ENCODE results near the gene DFFB.

GRCh38 chr1:3894626-3895278, 37.5 kb downstream of the DFFB start:
- no peak for TF ChIP-seq POLR2AphosphoS5 (IDR thresholded peaks at IDR 0.05; ENCODE audit: low read depth)
- TF ChIP-seq CTCF (IDR thresholded peaks at IDR 0.05; ENCODE audit: insufficient read depth, low read length) = no peak
- TF ChIP-seq GABPA (IDR thresholded peaks at IDR 0.05; ENCODE audit: low read depth) = no peak
